UCSD-AML1 (cell line): Measurements from ENCODE around the gene EFNB1.
A peak's percentile ranks its signal among the peaks of the same experiment; 100 is the strongest.

Source experiments
- DNase-seq: peaks from one replicate; lab custom pipeline; 2025; ENCODE audit not compliant: unreplicated experiment; lab: John Stamatoyannopoulos, UW

Gene EFNB1

DNA sequence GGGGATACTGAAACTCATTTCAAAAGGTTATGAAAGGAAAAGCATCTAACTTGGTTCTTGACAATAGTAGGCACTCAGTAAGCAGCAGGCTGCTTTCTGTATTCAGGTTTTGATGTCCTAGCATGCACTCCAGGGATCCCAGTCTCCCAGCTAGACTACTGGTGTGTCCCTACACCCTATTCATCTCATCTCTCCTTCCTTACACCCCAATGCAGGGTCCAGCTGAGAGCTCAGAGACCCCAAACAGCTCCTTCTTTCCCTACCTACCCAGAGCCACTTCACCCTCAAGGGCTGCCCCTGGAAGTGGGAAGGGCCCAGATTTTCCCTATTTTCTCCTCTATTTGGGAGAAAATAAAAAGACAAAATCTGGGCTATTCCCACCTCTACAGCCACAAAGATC, 1.6 kb upstream of the EFNB1 start:
- no peak for DNase-seq

GRCh38 chrX:68827848-68828624, 785 bp upstream of the EFNB1 start:
- DNase-seq = peak; percentile 78

DNA sequence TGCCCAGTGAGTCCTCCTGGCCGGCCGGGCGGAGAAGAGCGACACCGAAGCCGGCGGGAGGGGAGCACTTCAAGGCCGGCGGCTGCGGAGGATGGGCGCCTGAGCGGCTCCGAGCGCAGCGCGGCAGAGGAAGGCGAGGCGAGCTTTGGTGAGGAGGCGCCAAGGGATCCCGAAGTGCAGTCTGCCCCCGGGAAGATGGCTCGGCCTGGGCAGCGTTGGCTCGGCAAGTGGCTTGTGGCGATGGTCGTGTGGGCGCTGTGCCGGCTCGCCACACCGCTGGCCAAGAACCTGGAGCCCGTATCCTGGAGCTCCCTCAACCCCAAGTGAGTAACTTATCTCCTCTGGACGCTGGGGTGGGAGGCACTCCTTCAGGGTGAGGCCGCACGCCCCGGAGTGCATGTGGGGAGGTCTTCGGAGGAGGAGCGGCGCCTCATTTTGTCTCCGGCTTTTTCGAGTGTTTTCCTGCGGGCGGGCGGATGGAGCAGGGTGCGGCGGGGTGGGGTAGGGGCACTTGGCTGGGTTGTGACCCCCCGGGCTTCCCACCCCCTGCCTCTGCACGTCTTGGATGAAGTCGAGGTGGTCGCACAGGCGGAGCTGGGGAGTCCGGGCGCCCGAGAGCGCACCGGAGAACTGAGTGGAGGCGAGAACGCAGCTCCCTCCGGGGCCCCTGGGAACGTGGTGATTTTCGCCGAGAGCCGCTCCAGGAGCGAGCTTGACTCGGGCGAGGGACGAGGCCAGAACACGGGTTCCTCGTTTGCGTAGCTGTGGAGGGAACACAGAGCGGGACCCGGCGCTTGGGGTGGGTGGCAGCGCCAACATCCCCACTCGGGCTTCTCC, 979 bp downstream of the EFNB1 start:
- DNase-seq = no peak

DNA sequence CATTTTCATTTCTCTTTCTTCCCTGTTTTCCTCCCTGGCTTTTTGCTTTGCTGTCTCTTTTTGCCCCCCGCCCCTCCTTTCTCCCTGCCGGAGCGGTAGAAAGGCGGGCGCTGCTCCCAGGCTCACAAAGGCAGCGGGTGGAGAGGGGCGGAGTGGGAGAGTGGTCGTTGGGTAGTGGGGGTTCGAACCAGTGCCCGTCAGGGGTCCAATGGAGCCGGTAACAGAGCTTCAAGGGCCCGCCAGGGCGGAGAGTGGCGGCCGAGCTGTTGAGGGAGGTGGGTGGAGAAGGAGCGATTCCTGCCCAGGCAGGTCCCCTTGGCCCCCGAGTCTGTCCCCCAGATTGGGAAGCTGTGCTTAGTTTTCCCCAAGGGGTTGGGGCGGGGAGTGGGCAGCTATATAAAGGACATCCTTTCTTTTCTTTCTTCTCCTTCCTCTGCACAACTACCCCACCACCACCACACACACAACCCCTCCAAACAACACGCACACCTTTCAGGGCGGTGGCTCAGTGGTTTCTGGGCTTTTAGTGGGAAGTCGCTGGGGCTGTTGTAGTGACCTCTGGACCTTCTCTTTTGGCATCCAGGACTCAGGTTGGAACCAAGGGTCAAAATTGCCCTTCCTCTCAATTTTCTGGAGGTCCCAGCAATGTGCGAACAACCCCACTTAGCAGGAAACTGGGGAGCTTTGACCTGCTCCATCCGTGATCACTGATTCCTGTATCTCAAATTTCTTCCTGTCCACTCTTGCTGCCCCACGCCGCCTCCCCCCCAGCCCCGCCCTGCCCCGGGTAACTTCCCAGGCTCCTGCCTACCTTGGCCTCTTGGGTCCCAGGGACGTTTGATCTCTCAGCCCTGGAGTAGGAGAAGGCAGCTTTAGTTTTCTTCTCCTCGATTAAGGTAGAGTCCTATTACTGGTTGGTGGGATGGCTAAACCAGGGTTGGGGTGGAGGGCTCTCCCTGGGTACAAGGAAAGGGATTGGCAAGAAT, 1.9 kb downstream of the EFNB1 start:
- no peak for DNase-seq

- no peak for DNase-seq
These were observed 2.7 kb downstream of the EFNB1 start for GRCh38 chrX:68831405-68832100.

- DNase-seq = peak; percentile 53
These were observed 3.2 kb downstream of the EFNB1 start for GRCh38 chrX:68832101-68832416.

GRCh38 chrX:68832516-68833447, 4.0 kb downstream of the EFNB1 start:
- no peak for DNase-seq

DNA sequence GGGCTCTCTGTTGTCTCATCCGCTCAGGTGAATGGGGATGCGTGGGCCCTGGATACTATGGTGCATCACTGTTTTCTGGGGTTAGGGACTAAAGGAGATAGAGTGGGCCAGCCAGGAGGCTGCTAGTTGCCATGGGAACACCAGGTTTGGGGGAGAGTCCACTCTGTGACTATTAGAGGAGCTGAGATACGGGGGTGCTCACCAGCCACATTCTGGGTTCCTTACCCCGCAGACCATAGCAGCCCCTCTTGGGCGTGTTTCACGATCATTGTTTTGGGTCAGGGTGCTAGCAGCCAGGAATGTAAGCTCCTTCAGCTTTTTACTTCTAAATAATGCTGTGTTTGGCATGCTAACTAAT, 4.6 kb downstream of the EFNB1 start:
- DNase-seq = no peak

DNA sequence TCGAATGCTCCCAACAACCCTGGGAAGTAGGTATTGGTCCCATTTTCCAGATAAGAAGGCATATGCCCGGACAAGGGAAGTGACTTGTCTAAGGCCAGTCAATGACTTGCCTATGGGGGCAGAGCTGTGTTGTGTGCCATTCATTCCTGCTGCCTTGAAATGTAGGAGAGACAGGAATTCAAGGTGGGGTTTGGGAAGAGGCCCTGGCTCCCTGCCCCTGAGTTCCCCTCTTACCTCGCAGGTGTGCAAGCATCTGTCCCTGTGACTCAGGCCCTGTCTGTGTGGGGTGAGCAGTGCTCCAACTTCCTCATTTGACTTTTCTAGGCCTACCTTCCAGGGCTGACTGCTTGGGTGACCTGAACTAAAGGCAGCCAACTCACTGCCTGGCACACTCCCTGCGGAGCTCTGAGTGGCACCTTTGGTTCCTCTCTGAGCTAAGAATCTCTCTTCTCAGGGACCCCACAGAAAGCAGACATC, 5.1 kb downstream of the EFNB1 start:
- no peak for DNase-seq

DNA sequence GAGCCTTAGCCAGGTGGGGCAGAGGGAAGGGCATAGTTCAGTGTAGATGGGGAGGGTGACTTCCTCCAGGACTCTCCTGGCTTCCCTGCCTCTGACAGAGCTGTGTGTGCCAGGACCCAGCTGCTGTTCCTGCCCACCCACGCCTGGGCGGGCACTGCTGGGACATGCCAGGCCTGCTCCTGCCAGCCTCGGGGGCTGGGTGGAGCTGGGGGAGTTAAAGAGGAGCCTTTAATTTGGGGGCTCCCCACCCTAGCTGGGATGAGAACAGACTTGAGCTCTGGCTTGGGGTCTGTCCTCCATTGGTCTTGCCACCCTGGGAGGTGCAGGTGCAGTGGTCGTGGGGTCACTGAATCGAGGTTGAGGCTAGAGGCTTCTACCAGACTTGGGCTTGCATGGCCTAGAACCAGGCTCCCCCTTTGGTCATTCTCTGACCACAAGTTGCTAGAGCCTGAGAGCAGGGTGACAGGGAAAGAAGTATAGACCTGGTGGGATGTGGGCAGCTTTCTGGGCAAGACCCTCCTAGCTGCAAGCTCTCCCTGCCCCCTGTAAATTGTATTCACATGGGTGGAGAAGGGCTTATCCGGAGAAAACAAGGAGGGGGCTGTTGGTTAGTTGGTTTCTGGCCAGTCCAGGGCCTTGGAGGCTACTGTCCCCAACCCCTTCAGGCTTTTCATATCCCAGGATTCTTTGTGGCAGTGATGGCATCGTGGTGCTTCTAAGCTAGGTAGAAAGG, 5.7 kb downstream of the EFNB1 start:
- no peak for DNase-seq

GRCh38 chrX:68835104-68835442, 6.3 kb downstream of the EFNB1 start:
- no peak for DNase-seq

DNA sequence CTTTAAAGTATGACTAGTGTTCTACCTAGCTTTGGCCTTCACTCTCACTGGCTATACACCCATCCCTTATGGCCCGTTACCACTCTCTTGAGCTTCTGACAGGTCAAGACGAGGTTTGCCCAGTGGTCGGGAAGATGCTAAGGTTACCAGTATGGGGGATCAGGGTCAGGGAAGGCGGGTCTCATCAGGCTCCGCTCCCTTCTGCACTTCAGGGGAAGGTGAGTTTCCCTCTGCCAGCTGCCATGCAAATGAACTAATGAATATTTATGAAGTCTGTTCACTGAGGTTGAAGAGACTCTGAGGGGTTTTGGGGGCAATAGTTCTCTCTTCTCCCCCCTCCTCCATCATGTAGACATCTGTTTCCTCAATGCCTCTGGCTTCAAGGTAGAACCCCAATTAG, 6.6 kb downstream of the EFNB1 start:
- no peak for DNase-seq

- DNase-seq = no peak
These were observed 8.3 kb downstream of the EFNB1 start for GRCh38 chrX:68837119-68837518.

DNA sequence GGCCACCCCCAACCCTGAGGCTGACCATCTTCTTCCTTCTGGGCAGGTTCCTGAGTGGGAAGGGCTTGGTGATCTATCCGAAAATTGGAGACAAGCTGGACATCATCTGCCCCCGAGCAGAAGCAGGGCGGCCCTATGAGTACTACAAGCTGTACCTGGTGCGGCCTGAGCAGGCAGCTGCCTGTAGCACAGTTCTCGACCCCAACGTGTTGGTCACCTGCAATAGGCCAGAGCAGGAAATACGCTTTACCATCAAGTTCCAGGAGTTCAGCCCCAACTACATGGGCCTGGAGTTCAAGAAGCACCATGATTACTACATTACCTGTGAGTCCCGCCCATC, 9.7 kb downstream of the EFNB1 start:
- DNase-seq = no peak

DNA sequence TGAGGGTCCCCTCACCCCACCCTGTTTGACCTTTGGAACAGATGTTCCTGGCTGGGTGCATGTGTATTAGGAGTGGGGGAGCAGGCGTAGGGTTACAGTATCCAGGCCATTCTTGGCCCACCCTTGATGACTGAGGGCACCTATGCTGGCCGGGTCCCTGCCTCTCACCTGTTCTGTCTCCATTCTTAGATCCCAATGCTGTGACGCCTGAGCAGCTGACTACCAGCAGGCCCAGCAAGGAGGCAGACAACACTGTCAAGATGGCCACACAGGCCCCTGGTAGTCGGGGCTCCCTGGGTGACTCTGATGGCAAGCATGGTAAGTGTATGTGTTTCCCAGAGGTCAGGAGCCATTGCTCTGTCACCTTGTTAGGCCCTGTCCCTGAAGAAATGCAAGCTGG, 10.9 kb downstream of the EFNB1 start:
- DNase-seq = no peak

DNA sequence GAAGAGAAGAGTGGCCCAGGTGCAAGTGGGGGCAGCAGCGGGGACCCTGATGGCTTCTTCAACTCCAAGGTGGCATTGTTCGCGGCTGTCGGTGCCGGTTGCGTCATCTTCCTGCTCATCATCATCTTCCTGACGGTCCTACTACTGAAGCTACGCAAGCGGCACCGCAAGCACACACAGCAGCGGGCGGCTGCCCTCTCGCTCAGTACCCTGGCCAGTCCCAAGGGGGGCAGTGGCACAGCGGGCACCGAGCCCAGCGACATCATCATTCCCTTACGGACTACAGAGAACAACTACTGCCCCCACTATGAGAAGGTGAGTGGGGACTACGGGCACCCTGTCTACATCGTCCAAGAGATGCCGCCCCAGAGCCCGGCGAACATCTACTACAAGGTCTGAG, 11.4 kb downstream of the EFNB1 start:
- DNase-seq = no peak

DNA sequence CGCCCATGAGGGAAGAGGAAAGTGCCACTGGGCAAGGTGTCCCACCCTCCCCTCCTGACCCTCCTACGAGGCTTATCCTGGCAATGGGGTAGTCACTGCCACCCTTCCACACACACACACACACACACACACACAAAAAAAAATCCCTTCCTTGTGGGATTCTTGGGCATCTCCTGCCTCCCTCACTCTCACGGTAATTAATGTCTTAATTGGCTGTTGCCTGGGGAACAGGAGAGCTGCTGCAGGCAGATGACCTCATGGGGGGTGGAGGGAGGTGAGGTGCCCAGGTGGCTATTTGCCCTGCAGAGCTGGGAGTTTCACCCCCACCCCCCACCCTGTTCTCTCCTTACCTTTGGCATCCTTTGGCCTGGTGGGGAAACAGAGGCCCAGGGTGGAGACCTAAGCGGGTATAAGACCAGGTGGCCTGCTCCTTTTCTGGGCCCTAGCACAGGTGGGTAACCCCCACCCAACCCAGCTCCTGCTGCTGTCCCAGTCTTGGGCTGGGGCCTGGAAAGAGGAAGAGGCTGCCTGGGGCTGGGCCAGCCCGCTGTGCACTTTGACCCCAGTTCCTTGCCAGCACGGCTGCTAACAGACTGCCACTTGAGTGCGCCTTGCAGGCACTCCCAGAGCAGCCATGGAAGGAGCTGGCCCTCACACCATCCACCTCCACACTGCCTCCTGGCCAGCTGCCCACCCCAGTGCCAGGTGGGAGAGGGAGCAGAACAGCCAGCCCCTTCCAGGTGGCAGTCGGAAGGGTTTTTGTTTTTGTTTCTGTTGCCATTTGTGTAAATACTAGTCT, 12.6 kb downstream of the EFNB1 start:
- DNase-seq = no peak

DNA sequence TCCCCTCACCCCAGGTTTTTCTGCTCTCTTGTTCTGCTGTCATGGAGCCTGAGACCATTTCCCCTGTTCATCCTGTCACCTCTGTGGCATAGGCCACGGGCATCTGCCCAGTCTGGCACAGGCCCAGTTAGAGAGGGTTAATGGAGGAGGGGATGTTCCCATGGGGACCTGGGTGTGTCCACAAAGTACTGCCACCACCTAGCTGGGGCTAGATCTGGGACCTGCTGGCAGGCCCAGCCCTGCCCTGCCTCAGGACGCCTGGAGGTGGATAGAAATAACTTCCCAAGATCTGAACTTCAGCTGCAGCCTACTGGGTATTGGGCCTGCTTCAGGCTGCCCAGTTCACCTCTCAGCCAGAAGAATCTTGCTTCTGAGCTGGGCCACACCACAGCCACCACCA, 13.5 kb downstream of the EFNB1 start:
- DNase-seq = no peak
